ENCODE results near the gene SUGCT. TPM values are rescaled to one million over a fixed set of nuclear protein-coding genes. Genes with fewer than 3 reads are reported as not detected.

Gene SUGCT
- total and polyA plus RNA-seq, 2 of the 8 experiments (the other 6 are each of a cell fraction or from before 2014, with no cell fraction given), result 2.8 to 5.4 TPM

- H3K36me3 ChIP-seq (ENCODE audit: control insufficient read depth in 2 of 4, insufficient read depth in 4 of 4, low read length in 3 of 4), result no peaks in the 10 kb centered on the region
- H3K23me2 ChIP-seq (ENCODE audit: low read depth, low read length), result no peaks in the 10 kb centered on the region
- WGBS, 2 experiments (ENCODE audit: extremely low coverage in 1 of 2, insufficient coverage in 1 of 2, insufficient read length in 1 of 2, insufficient replicate concordance in 2 of 2, low coverage in 1 of 2, low lambda C conversion rate in 2 of 2, missing lambda C conversion rate in 1 of 2), result 94% methylated on average over 9 of the region's 9 CpGs; no CpG with 5 or more reads in 1 of the 2 experiments
- no peak overlapping the region for H3K23ac ChIP-seq (ENCODE audit: insufficient read length)
- FAIRE-seq (no peak), DNase-seq (ENCODE audit: low read depth in 1 of 2, low spot score in 2 of 2) (peak in 1 of 2 experiments; percentile 31)
- no peak overlapping the region for H3K4me3 ChIP-seq (ENCODE audit: extremely low read depth in 1 of 4, insufficient read depth in 2 of 4, low read depth in 3 of 4, low read length in 4 of 4)
- no peak overlapping the region for H2AK5ac ChIP-seq (ENCODE audit: low read depth, low read length)
- H2BK15ac ChIP-seq (ENCODE audit: low read length), result no peak overlapping the region
- no peak overlapping the region for H2AFZ ChIP-seq (ENCODE audit: low read length)
- H2BK12ac ChIP-seq (ENCODE audit: low read depth, low read length), result no peak overlapping the region
- H2BK5ac ChIP-seq (ENCODE audit: low read depth, low read length), result no peak overlapping the region
- no peak overlapping the region for H3K18ac ChIP-seq (ENCODE audit: extremely low read depth, low read length)
- no peaks in the 10 kb centered on the region for H3K79me1 ChIP-seq (ENCODE audit: low read depth, low read length)
- H3K4ac ChIP-seq (replicated peaks; ENCODE audit: insufficient read length, low read depth, low read length), result no peak overlapping the region
- TF ChIP-seq POLR2AphosphoS5 (IDR thresholded peaks at IDR 0.05; ENCODE audit: low read depth, low read length) (no peak), RAD21 (IDR thresholded peaks at IDR 0.05 in 1 of 2, conservative IDR thresholded peaks at IDR 0.05 in 1 of 2; ENCODE audit: low read depth in 2 of 2, low read length in 2 of 2) (no peak), CTBP2 (IDR thresholded peaks at IDR 0.05; ENCODE audit: borderline replicate concordance, insufficient read depth, insufficient read length, low read length) (no peak), PHF8 (conservative IDR thresholded peaks at IDR 0.05; ENCODE audit: low read depth, low read length) (no peak), TAF1 (IDR thresholded peaks at IDR 0.05; ENCODE audit: low read depth, low read length) (no peak), SP1 (IDR thresholded peaks at IDR 0.05; ENCODE audit: low read depth, low read length) (no peak), E2F6 (IDR thresholded peaks at IDR 0.05) (no peak), EZH2 (IDR thresholded peaks at IDR 0.05; ENCODE audit: low read depth, low read length, severe bottlenecking) (no peak), POLR2A (IDR thresholded peaks at IDR 0.05; ENCODE audit: control extremely low read depth in 1 of 2, low read depth in 2 of 2, low read length in 2 of 2) (no peak), BRCA1 (IDR thresholded peaks at IDR 0.05; ENCODE audit: low read depth, low read length) (no peak), RBBP5 (IDR thresholded peaks at IDR 0.05; ENCODE audit: borderline replicate concordance, low read depth, low read length) (no peak)
- no peak overlapping the region; the same call in 1 of the 2 replicates for H4K8ac ChIP-seq (ENCODE audit: extremely low read depth, insufficient read depth, low read length)
- H3K27me3 ChIP-seq (replicated peaks in 1 of 4; ENCODE audit: control insufficient read depth in 3 of 4, extremely low read depth in 1 of 4, insufficient read depth in 3 of 4, low read length in 3 of 4), result no peaks in the 10 kb centered on the region
- no peaks in the 10 kb centered on the region for H4K20me1 ChIP-seq (replicated peaks in 1 of 2; ENCODE audit: control insufficient read depth in 1 of 2, insufficient read depth in 2 of 2, low read length in 2 of 2)
- H3K9ac ChIP-seq (replicated peaks in 1 of 4; ENCODE audit: extremely low read depth in 1 of 4, low read depth in 3 of 4, low read length in 3 of 4), result no peak overlapping the region
- no peak overlapping the region for H2BK120ac ChIP-seq (replicated peaks; ENCODE audit: low read depth, low read length)
- no peaks in the 10 kb centered on the region for H3K79me2 ChIP-seq (ENCODE audit: control insufficient read depth in 1 of 2, insufficient read depth in 2 of 2, low read length in 2 of 2)
- no peaks in the 10 kb centered on the region for H3K4me1 ChIP-seq (replicated peaks in 1 of 4; ENCODE audit: control insufficient read depth in 3 of 4, insufficient read depth in 4 of 4, low read length in 3 of 4)
- H4K5ac ChIP-seq (ENCODE audit: insufficient read length, low read depth, low read length), result no peak overlapping the region
- no peak overlapping the region for H3K27ac ChIP-seq (ENCODE audit: low read depth, low read length)
- H3K9me3 ChIP-seq (ENCODE audit: insufficient read depth in 2 of 2, low read depth in 1 of 2, low read length in 1 of 2), result no peaks in the 10 kb centered on the region
- H2BK20ac ChIP-seq (ENCODE audit: low read length), result no peak overlapping the region
- no peak overlapping the region for H4K91ac ChIP-seq (replicated peaks; ENCODE audit: insufficient read length, low read length)
- H3K4me2 ChIP-seq (ENCODE audit: insufficient read depth in 1 of 2, low read depth in 2 of 2, low read length in 2 of 2), result no peak overlapping the region
- ChIA-PET POLR2A (ENCODE audit: partially characterized antibody) (no interaction called here), CTCF (ENCODE audit: partially characterized antibody) (interaction anchor here (0.6 to 1.5 kb wide), 2 partner anchors 41 to 63 kb away, joined by 3 read pairs; partner anchors contain the start of genes MPLKIP and SUGCT)
- no peak overlapping the region for H3K56ac ChIP-seq (replicated peaks; ENCODE audit: insufficient read length, low read depth, low read length)
- no peak overlapping the region for H3K14ac ChIP-seq (ENCODE audit: insufficient read length)
These were observed 41.1 kb downstream of the SUGCT start for GRCh38 chr7:40175725-40176510.
